ENCODE results near the gene B3GAT3.
"Not testable (repeated sequence)": the region's sequence is repeated elsewhere in the genome, so short reads cannot be mapped to it uniquely, and the experiment has no call there.

Gene B3GAT3

GRCh38 chr11:62591448-62592145 lies 30.2 kb downstream of the B3GAT3 start, which contains the start of gene TUT1 (continued):
- TF ChIP-seq ZFP37 (tag by site-specific recombination; IDR thresholded peaks at IDR 0.05) (no peak), ZFHX2 (tag by site-specific recombination; conservative IDR thresholded peaks at IDR 0.05) (no peak), ZNF837 (tag by site-specific recombination; IDR thresholded peaks at IDR 0.05) (no peak), ZNF785 (tag by site-specific recombination; IDR thresholded peaks at IDR 0.05) (no peak), ZFP69B (tag by site-specific recombination; IDR thresholded peaks at IDR 0.05) (peak; percentile 85), ZNF404 (tag by site-specific recombination; IDR thresholded peaks at IDR 0.05) (no peak)

DNA sequence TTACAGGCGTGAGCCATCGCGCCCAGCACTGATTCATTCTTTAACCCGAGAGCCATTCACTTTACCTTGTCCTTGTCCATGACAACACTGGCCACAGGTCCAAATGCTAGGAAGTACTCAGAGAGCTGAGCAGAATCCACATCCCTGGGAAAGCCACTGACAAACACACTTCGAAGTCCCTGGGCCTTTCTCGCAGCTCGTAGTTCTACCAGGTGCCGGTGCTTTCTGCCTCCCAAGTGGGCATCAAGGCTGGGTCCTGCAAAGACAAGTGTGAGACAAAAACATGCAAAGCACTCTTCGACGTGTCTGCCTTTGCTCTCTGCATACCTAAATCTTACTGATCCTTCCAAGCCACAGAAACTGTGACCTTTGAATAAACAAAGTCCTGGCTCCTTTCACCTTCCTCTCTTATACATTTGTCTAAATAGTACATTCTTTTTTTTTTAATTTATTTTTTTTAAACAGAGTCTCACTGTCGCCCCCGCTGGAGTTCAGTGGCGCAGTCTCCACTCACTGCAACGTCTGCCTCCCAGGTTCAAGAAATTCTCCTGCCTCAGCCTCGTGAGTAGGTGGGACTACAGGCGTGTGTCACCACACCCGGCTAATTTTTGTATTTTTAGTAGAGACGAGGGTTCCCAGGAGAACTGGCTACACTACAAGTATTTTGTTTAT lies 32.7 kb downstream of the B3GAT3 start:
- TF ChIP-seq ZXDB (tag by site-specific recombination; IDR thresholded peaks at IDR 0.05) (no peak), CTCF (tag by site-specific recombination; IDR thresholded peaks at IDR 0.05) (peak; percentile 8; the same call in 1 of the 2 replicates), ZNF362 (tag by site-specific recombination; IDR thresholded peaks at IDR 0.05) (peak; percentile 32; the same call in 1 of the 2 replicates), BCL11A (tag by site-specific recombination; IDR thresholded peaks at IDR 0.05; ENCODE audit: low read depth) (no peak)
- peaks cover 14 to 51% of the 10 kb centered on the region in 2 experiments; a peak in 2 of 3 replicates for H3K36me3 ChIP-seq (ENCODE audit: control insufficient read depth in 2 of 2, insufficient read depth in 1 of 2, low read length in 2 of 2)
- no peak overlapping the region for H3K27ac ChIP-seq (ENCODE audit: extremely low read depth, low read depth, low read length)
- ChIA-PET CTCF (interaction anchor here (0.6 to 1.0 kb wide), 6 partner anchors 9 to 105 kb away, joined by 3 to 5 read pairs (median 3); partner anchors contain the start of gene EEF1G), POLR2A (interaction anchor here (0.7 to 3.2 kb wide), 4 partner anchors 13 to 64 kb away, joined by 3 to 13 read pairs (median 4); partner anchors contain the start of genes B3GAT3, EEF1G, INTS5 and MTA2)
- H3K4me1 ChIP-seq (ENCODE audit: control insufficient read depth, insufficient read depth, low read length) = no peaks in the 10 kb centered on the region
- no peak overlapping the region for H3K4me3 ChIP-seq (ENCODE audit: low read depth, low read length)
- no peaks in the 10 kb centered on the region for H3K9me3 ChIP-seq (ENCODE audit: control insufficient read depth, insufficient read depth, low read depth, low read length)

GRCh38 chr11:62585356-62585755 lies 36.4 kb downstream of the B3GAT3 start:
- H3K9me3 ChIP-seq (ENCODE audit: control insufficient read depth, insufficient read depth, low read depth, low read length); H3K27ac ChIP-seq (ENCODE audit: extremely low read depth, low read depth, low read length); H3K4me3 ChIP-seq (ENCODE audit: low read depth, low read length); H3K4me1 ChIP-seq (ENCODE audit: control insufficient read depth, insufficient read depth, low read length): not testable (repeated sequence)
- ChIA-PET POLR2A (interaction anchor here (1.0 to 2.4 kb wide), 2 partner anchors 11 to 182 kb away, joined by 3 to 11 read pairs; partner anchors contain the start of gene EEF1G), CTCF (interaction anchor here (0.6 to 1.4 kb wide), 3 partner anchors 25 to 276 kb away, joined by 3 to 4 read pairs (median 4); no protein-coding TSS in a partner anchor)
- H3K36me3 ChIP-seq (ENCODE audit: control insufficient read depth in 2 of 2, insufficient read depth in 1 of 2, low read length in 2 of 2) = peaks cover 14 to 61% of the 10 kb centered on the region in 2 experiments; a peak in 2 of 3 replicates

GRCh38 chr11:62581735-62582134 lies 40.1 kb downstream of the B3GAT3 start:
- not testable (repeated sequence) for H3K4me1 ChIP-seq (ENCODE audit: control insufficient read depth, insufficient read depth, low read length); H3K4me3 ChIP-seq (ENCODE audit: low read depth, low read length); H3K9me3 ChIP-seq (ENCODE audit: control insufficient read depth, insufficient read depth, low read depth, low read length); H3K27ac ChIP-seq (ENCODE audit: extremely low read depth, low read depth, low read length)
- peak; percentile 69; the same call in 1 of the 2 replicates for TF ChIP-seq ZNF121 (tag by site-specific recombination; IDR thresholded peaks at IDR 0.05)
- CTCF ChIA-PET = interaction anchor here (1.4 kb wide), 1 partner anchor 30 kb away, joined by 5 read pairs; no protein-coding TSS in a partner anchor
- peaks cover 7 to 74% of the 10 kb centered on the region in 2 experiments; a peak in 2 of 3 replicates for H3K36me3 ChIP-seq (ENCODE audit: control insufficient read depth in 2 of 2, insufficient read depth in 1 of 2, low read length in 2 of 2)
- POLR2A ChIA-PET = interaction anchor here (2.0 to 2.5 kb wide), 2 partner anchors 8 to 10 kb away, joined by 10 to 13 read pairs; partner anchors contain the start of genes EEF1G and TUT1
